SU-DHL-6 (cell line): Measurements from ENCODE around the gene CNTN1.

ENCODE experiments used
- H2AFZ ChIP-seq: fragments of 200-600 bp; sonication (generic); 2 replicates; pipeline ENCODE4 v1.6.1; 2014; ENCODE audit warnings: low read depth, mild to moderate bottlenecking, moderate library complexity, mixed read lengths, antibody characterized with exemption, low read length; ENCODE audit not compliant: severe bottlenecking
- H3F3A ChIP-seq: fragments of 200-600 bp; shearing (Covaris generic); 2 replicates; pipeline ENCODE4 v1.6.0; 2016; ENCODE audit warnings: antibody characterized with exemption, mild to moderate bottlenecking; ENCODE audit not compliant: insufficient read depth
- H3K27ac ChIP-seq: fragments of 200-600 bp; sonication (generic); 2 replicates; pipeline ENCODE4 v1.5.1; 2016; ENCODE audit warnings: low read depth, mild to moderate bottlenecking, low read length, moderate library complexity, mixed read lengths
- H3K27me3 ChIP-seq: fragments of 200-600 bp; sonication (generic), shearing (Covaris generic); 2 replicates; pipeline ENCODE4 v1.6.0; 2014; ENCODE audit warnings: mild to moderate bottlenecking, low read length
- H3K36me3 ChIP-seq: fragments of 200-600 bp; sonication (generic); 2 replicates; pipeline ENCODE4 v1.6.1; 2014; ENCODE audit warnings: mild to moderate bottlenecking, low read length, mixed read lengths
- H3K4me2 ChIP-seq: fragments of 300-600, 200-600 bp; shearing (Covaris generic), sonication (generic); 2 replicates; pipeline ENCODE4 v1.6.0; 2014; ENCODE audit warnings: low read length, low read depth, mild to moderate bottlenecking; ENCODE audit not compliant: poor library complexity, severe bottlenecking
- H3K4me3 ChIP-seq: fragments of 200-600 bp; sonication (generic); 2 replicates; pipeline ENCODE4 v1.5.1; 2014; ENCODE audit warnings: antibody characterized with exemption, low read length, mild to moderate bottlenecking, mixed read lengths; ENCODE audit not compliant: insufficient read depth, poor library complexity, severe bottlenecking
- H3K79me2 ChIP-seq: fragments of 200-600 bp; sonication (generic); 2 replicates; pipeline ENCODE4 v1.6.1; 2014; ENCODE audit warnings: mild to moderate bottlenecking, low read length, moderate library complexity; ENCODE audit not compliant: insufficient read depth
- H3K9ac ChIP-seq: fragments of 200-600 bp; sonication (generic); 2 replicates; pipeline ENCODE4 v1.7.0; 2014; ENCODE audit warnings: mild to moderate bottlenecking, low read length
- H3K9me2 ChIP-seq: fragments of 200-600 bp; sonication (generic); replicated peaks from 2 replicates; pipeline ENCODE4 v1.6.1; 2014; ENCODE audit warnings: low read length; ENCODE audit not compliant: insufficient read depth
- H3K9me3 ChIP-seq: fragments of 200-600 bp; sonication (generic); 2 replicates; pipeline ENCODE4 v1.6.1; 2014; ENCODE audit warnings: low read length, mixed read lengths; ENCODE audit not compliant: insufficient read depth
- H4K20me1 ChIP-seq: fragments of 200-600 bp; sonication (generic); 2 replicates; pipeline ENCODE4 v1.6.1; 2014; ENCODE audit warnings: low read depth, mild to moderate bottlenecking, antibody characterized with exemption, low read length, moderate library complexity, mixed read lengths
- EZH2phosphoT487 ChIP-seq: fragments of 200-600 bp; sonication (generic), shearing (Covaris generic); conservative IDR thresholded peaks from 2 replicates; pipeline ENCODE4 v1.6.1; 2018; ENCODE audit warnings: mild to moderate bottlenecking, antibody characterized with exemption, low read length, moderate library complexity, mixed read lengths
- TF ChIP-seq, protein P1 (sequence below): fragments of 200-600 bp; sonication (generic); IDR thresholded peaks from one replicate; pipeline ENCODE4 v1.5.1; 2017; ENCODE audit warnings: antibody characterized with exemption, mild to moderate bottlenecking, low read length, moderate library complexity; ENCODE audit not compliant: insufficient read depth, poor library complexity, severe bottlenecking

The CNTN1 gene

DNA sequence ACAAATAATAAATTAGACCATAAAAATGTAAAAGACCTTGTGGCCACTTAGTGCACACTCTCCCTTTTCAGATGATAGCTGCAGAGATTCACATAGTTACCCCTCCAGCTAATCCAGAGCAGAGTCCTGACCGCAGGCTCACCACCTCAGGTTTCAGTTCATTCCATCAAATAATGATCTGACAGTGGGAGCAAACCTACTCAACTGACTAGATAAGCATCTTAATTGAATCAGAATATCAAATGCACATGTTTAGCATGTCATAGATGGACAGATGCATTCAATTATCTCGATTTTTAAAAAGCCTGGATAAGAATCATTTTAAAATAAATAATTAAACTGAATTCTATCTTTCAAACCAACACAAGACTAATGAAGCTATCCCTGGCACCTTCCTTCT is 253.5 kb downstream of the CNTN1 start:
- Histone ChIP-seq H3K9me2 (no peaks in the 10 kb centered on the region), H3K4me2 (no peak overlapping the region)

DNA sequence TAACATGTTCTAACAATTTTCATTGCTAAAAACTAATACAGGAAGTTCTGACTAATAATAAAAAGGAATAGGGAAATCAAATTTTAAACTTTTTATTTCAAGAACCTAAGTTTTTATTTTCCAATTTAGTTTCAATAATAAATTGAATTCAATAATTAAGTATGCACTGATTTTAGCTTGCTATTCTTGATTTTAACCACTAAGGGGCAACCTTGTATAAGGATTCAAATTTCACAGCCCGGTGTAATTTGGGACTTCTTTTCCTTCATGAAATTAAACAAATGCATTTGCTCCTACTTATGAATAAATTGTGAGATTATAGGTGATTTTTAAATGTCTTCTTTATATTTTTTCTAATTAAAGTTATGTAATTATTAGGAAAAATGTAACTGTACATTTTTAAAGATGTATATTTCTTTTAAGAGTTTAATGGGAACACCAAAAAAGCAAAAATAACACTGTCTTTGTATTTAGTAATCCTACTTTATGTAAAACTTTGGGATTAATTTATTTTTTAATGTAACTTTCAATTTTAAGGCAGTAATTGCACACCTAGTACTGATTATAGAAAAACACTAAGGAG is 254.5 kb downstream of the CNTN1 start:
- Histone ChIP-seq H3K9me2 (no peaks in the 10 kb centered on the region), H2AFZ (no peak overlapping the region), H3K79me2 (no peaks in the 10 kb centered on the region), H3F3A (no peaks in the 10 kb centered on the region), H3K4me3 (no peak overlapping the region), H3K9ac (no peak overlapping the region), H3K4me2 (no peak overlapping the region), H3K9me3 (no peaks in the 10 kb centered on the region), H4K20me1 (no peaks in the 10 kb centered on the region; the same call in 1 of the 2 replicates), H3K36me3 (no peaks in the 10 kb centered on the region), H3K27ac (no peak overlapping the region), H3K27me3 (no peaks in the 10 kb centered on the region)
- TF ChIP-seq, protein P1, sequence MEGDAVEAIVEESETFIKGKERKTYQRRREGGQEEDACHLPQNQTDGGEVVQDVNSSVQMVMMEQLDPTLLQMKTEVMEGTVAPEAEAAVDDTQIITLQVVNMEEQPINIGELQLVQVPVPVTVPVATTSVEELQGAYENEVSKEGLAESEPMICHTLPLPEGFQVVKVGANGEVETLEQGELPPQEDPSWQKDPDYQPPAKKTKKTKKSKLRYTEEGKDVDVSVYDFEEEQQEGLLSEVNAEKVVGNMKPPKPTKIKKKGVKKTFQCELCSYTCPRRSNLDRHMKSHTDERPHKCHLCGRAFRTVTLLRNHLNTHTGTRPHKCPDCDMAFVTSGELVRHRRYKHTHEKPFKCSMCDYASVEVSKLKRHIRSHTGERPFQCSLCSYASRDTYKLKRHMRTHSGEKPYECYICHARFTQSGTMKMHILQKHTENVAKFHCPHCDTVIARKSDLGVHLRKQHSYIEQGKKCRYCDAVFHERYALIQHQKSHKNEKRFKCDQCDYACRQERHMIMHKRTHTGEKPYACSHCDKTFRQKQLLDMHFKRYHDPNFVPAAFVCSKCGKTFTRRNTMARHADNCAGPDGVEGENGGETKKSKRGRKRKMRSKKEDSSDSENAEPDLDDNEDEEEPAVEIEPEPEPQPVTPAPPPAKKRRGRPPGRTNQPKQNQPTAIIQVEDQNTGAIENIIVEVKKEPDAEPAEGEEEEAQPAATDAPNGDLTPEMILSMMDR: peak; percentile 55
- no peak for TF ChIP-seq EZH2phosphoT487

More for the DNA sequence above, 253.5 kb downstream of the CNTN1 start:
- H3K9me3 ChIP-seq: no peaks in the 10 kb centered on the region
- TF ChIP-seq, protein P1: no peak
- TF ChIP-seq EZH2phosphoT487: no peak
- no peaks in the 10 kb centered on the region; the same call in 1 of the 2 replicates for H4K20me1 ChIP-seq
- no peak overlapping the region for H3K4me3 ChIP-seq
- H3K36me3 ChIP-seq: no peaks in the 10 kb centered on the region
- no peak overlapping the region for H3K9ac ChIP-seq
- H3F3A ChIP-seq: no peaks in the 10 kb centered on the region
- no peaks in the 10 kb centered on the region for H3K27me3 ChIP-seq
- H3K79me2 ChIP-seq: no peaks in the 10 kb centered on the region
- no peak overlapping the region for H3K27ac ChIP-seq
- no peak overlapping the region for H2AFZ ChIP-seq

DNA sequence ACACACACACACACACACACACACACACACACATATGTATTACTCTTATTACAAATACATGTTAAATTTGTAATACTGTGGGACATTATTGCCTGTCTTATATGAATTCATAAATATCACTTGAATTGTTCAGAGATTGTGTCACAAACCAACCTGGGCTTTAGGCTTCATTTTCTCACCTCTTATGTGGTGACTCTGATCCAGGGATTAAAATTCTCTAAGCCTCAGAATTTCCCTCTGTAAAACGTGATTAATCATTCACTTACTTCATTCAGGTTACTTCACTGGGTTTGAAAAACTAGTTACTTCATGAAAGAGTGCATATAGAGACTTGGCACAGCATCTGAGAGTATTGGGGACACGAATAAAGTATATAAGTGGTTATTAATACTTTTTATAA is 255.6 kb downstream of the CNTN1 start:
- no peak for TF ChIP-seq EZH2phosphoT487
- TF ChIP-seq, protein P1: no peak
- Histone ChIP-seq H3K9me2 (no peaks in the 10 kb centered on the region), H3K36me3 (no peaks in the 10 kb centered on the region), H3K9ac (no peak overlapping the region), H3K79me2 (no peaks in the 10 kb centered on the region), H3K9me3 (no peaks in the 10 kb centered on the region), H2AFZ (no peak overlapping the region), H3F3A (no peaks in the 10 kb centered on the region), H3K27me3 (no peaks in the 10 kb centered on the region), H3K4me3 (no peak overlapping the region), H3K4me2 (no peak overlapping the region), H3K27ac (no peak overlapping the region), H4K20me1 (no peaks in the 10 kb centered on the region; the same call in 1 of the 2 replicates)
